Stimulated activated CD8-positive, alpha-beta memory T cell treated with anti-CD3 and anti-CD28 coated beads, Interleukin-12 subunit alpha, Interleukin-12 subunit beta, amount 100 ng/mL, for 24 hours (primary cell): Measurements from ENCODE around the gene CEP44.
"Not testable (repeated sequence)": the region's sequence is repeated elsewhere in the genome, so short reads cannot be mapped to it uniquely, and the experiment has no call there.

Experiments
- DNase-seq: peaks from one replicate; pipeline ENCODE4 v3.0.0-alpha.2; 2020; ENCODE audit errors: extremely low read depth

CEP44 gene

GRCh38 chr4:174283507-174284471 is at the start of gene CEP44, which contains the start of gene FBXO8:
TSS of gene CEP44 (plus strand) at chr4:174283911. CDS start at chr4:174299122, 15,211 bp downstream.
TSS of gene FBXO8 (minus strand) at chr4:174283667. CDS start at chr4:174263092, 20,575 bp downstream.
- peak; percentile 25 for DNase-seq

GRCh38 chr4:174236359-174236758 is 47.4 kb upstream of the CEP44 start:
- DNase-seq: no peak

- no peak for DNase-seq
Measured at GRCh38 chr4:174241162-174241561, 42.5 kb upstream of the CEP44 start.

- DNase-seq: no peak
Measured at GRCh38 chr4:174244441-174244840, 39.3 kb upstream of the CEP44 start.

- DNase-seq: no peak
Measured at GRCh38 chr4:174245714-174246113, 38.0 kb upstream of the CEP44 start.

GRCh38 chr4:174248407-174248806 is 35.3 kb upstream of the CEP44 start:
- no peak for DNase-seq

- no peak for DNase-seq
Measured at GRCh38 chr4:174252412-174252811, 31.3 kb upstream of the CEP44 start.

GRCh38 chr4:174254613-174255012 is 29.1 kb upstream of the CEP44 start:
- DNase-seq: no peak

- DNase-seq: no peak
Measured at GRCh38 chr4:174255374-174255773, 28.3 kb upstream of the CEP44 start.

- no peak for DNase-seq
Measured at GRCh38 chr4:174255786-174256185, 27.9 kb upstream of the CEP44 start.

- DNase-seq: no peak
Measured at GRCh38 chr4:174256277-174256713, 27.4 kb upstream of the CEP44 start.

- no peak for DNase-seq
Measured at GRCh38 chr4:174259580-174259979, 24.1 kb upstream of the CEP44 start.

- DNase-seq: no peak
Measured at GRCh38 chr4:174260099-174260498, 23.6 kb upstream of the CEP44 start.

GRCh38 chr4:174261432-174261831 is 22.3 kb upstream of the CEP44 start:
- not testable (repeated sequence) for DNase-seq

- no peak for DNase-seq
Measured at GRCh38 chr4:174262624-174263444, 20.9 kb upstream of the CEP44 start.

GRCh38 chr4:174263445-174263736 is 20.3 kb upstream of the CEP44 start:
- no peak for DNase-seq

GRCh38 chr4:174265916-174266315 is 17.8 kb upstream of the CEP44 start:
- no peak for DNase-seq

GRCh38 chr4:174266416-174266815 is 17.3 kb upstream of the CEP44 start:
- DNase-seq: no peak

GRCh38 chr4:174273930-174274329 is 9.8 kb upstream of the CEP44 start:
- DNase-seq: no peak

- DNase-seq: no peak
Measured at GRCh38 chr4:174274436-174274835, 9.3 kb upstream of the CEP44 start.

- DNase-seq: no peak
Measured at GRCh38 chr4:174275101-174275500, 8.6 kb upstream of the CEP44 start.

- DNase-seq: no peak
Measured at GRCh38 chr4:174277433-174277832, 6.3 kb upstream of the CEP44 start.

- no peak for DNase-seq
Measured at GRCh38 chr4:174278467-174278866, 5.2 kb upstream of the CEP44 start.
